RWPE2 (cell line): ENCODE results near the gene SRP54.
"Not testable (repeated sequence)": the region's sequence is repeated elsewhere in the genome, so short reads cannot be mapped to it uniquely, and the experiment has no call there.

Experiments used
- ATAC-seq: fragments of 200-7000 bp; cut with Tn5 transposase; 3 replicates; pipeline ENCODE4 v1.9.1; 2021; ENCODE audit warnings: low read depth
- DNase-seq: peaks from one replicate; pipeline ENCODE4 v3.0.0-alpha.2; 2020; ENCODE audit warnings: low spot score
- H3K27ac ChIP-seq: fragments of 450-650 bp; 2 replicates; pipeline ENCODE4 v1.5.1; 2017; ENCODE audit warnings: mild to moderate bottlenecking; ENCODE audit not compliant: poor library complexity, severe bottlenecking
- H3K27me3 ChIP-seq: fragments of 250-450 bp; sonication (Bioruptor Pico); 2 replicates; pipeline ENCODE4 v1.5.1; 2021; ENCODE audit warnings: mild to moderate bottlenecking, moderate library complexity; ENCODE audit not compliant: insufficient read depth, poor library complexity, severe bottlenecking
- H3K36me3 ChIP-seq: fragments of 250-450 bp; sonication (Bioruptor Pico); 2 replicates; pipeline ENCODE4 v1.5.1; 2020; ENCODE audit warnings: low read depth, mild to moderate bottlenecking, moderate library complexity
- H3K4me1 ChIP-seq: fragments of 250-450 bp; sonication (Bioruptor Pico); 2 replicates; pipeline ENCODE4 v1.5.1; 2021; ENCODE audit warnings: mild to moderate bottlenecking, moderate library complexity; ENCODE audit not compliant: insufficient read depth, poor library complexity, severe bottlenecking
- H3K4me3 ChIP-seq: fragments of 250-450 bp; sonication (Bioruptor Pico); 2 replicates; pipeline ENCODE4 v1.5.1; 2021; ENCODE audit warnings: mild to moderate bottlenecking, moderate library complexity; ENCODE audit not compliant: severe bottlenecking
- H3K9me3 ChIP-seq: fragments of 250-450 bp; sonication (Bioruptor Pico); 2 replicates; pipeline ENCODE4 v1.5.1; 2021; ENCODE audit warnings: mild to moderate bottlenecking, moderate library complexity; ENCODE audit not compliant: severe bottlenecking
- CTCF ChIP-seq: fragments of 450-650 bp; IDR thresholded peaks from one replicate; pipeline ENCODE4 v1.5.1; 2017; ENCODE audit warnings: mild to moderate bottlenecking, moderate library complexity; ENCODE audit not compliant: poor library complexity, severe bottlenecking

Gene SRP54

GRCh38 chr14:34957771-34958286 is 25.0 kb upstream of the SRP54 start:
- TF ChIP-seq CTCF: no peak
- H3K27me3 ChIP-seq: no peaks in the 10 kb centered on the region
- no peak overlapping the region for H3K27ac ChIP-seq
- no peaks in the 10 kb centered on the region for H3K9me3 ChIP-seq
- peaks cover 18% of the 10 kb centered on the region for H3K36me3 ChIP-seq
- H3K4me3 ChIP-seq: no peak overlapping the region
- DNase-seq (no peak), ATAC-seq (no peak)
- H3K4me1 ChIP-seq: no peaks in the 10 kb centered on the region

GRCh38 chr14:34962106-34962505 is 20.7 kb upstream of the SRP54 start:
- H3K36me3 ChIP-seq: peaks cover 18% of the 10 kb centered on the region
- not testable (repeated sequence) for H3K27ac ChIP-seq, ATAC-seq, DNase-seq, H3K4me3 ChIP-seq, H3K27me3 ChIP-seq, H3K4me1 ChIP-seq, H3K9me3 ChIP-seq

GRCh38 chr14:34964977-34965764 is 17.6 kb upstream of the SRP54 start:
- DNase-seq: no peak
- no peak for ATAC-seq

GRCh38 chr14:34965912-34966311 is 16.9 kb upstream of the SRP54 start:
- H3K36me3 ChIP-seq: peaks cover 19% of the 10 kb centered on the region
- no peak overlapping the region for H3K27ac ChIP-seq
- no peaks in the 10 kb centered on the region for H3K27me3 ChIP-seq
- ATAC-seq (no peak), DNase-seq (no peak)
- H3K4me1 ChIP-seq: no peaks in the 10 kb centered on the region
- H3K4me3 ChIP-seq: no peak overlapping the region
- no peak for TF ChIP-seq CTCF
- no peaks in the 10 kb centered on the region for H3K9me3 ChIP-seq

More at GRCh38 chr14:34964977-34965764, 17.6 kb upstream of the SRP54 start:
- no peak for TF ChIP-seq CTCF
- Histone ChIP-seq H3K36me3 (peaks cover 19% of the 10 kb centered on the region), H3K9me3 (no peaks in the 10 kb centered on the region), H3K27ac (no peak overlapping the region), H3K4me3 (no peak overlapping the region), H3K4me1 (no peaks in the 10 kb centered on the region), H3K27me3 (no peaks in the 10 kb centered on the region)

- Histone ChIP-seq H3K36me3 (peaks cover 19% of the 10 kb centered on the region), H3K4me1 (no peaks in the 10 kb centered on the region), H3K27me3 (no peaks in the 10 kb centered on the region), H3K27ac (no peak overlapping the region), H3K9me3 (no peaks in the 10 kb centered on the region), H3K4me3 (no peak overlapping the region)
- ATAC-seq: no peak
- no peak for TF ChIP-seq CTCF
- DNase-seq: no peak
These were observed 16.4 kb upstream of the SRP54 start for GRCh38 chr14:34966413-34966812.
